Caco-2 (cell line): ENCODE results near the gene CFAP43. TPM values are rescaled to one million over a fixed set of nuclear protein-coding genes. Genes with fewer than 3 reads are reported as not detected.

Experiments
- BruUV-seq: library from RNA; stranded (reverse); fragments of 400-500 nt; replicated peaks from 2 replicates; lab custom pipeline; 2021; lab: Mats Ljungman, UMichigan
- CTCF ChIA-PET: fragments of 300-600 bp; sonication (Branson Sonifier 250); formaldehyde crosslinking; loops from one replicate; lab custom pipeline; 2022; ENCODE audit warnings: antibody characterized with exemption; lab: Charles Lee
- POLR2A ChIA-PET: fragments of 300-600 bp; sonication (Branson Sonifier 250); formaldehyde crosslinking; loops from one replicate; lab custom pipeline; 2022; ENCODE audit warnings: antibody characterized with exemption; lab: Charles Lee
- DNase-seq, 2 experiments: peaks; one replicate each; pipeline versions ENCODE4 v3.0.0 to v3.0.0-alpha.2; 2020 to 2022
- H3K27me3 ChIP-seq: replicated peaks from 2 replicates; pipeline ENCODE4 v1.6.0; 2011; ENCODE audit warnings: low read length; ENCODE audit not compliant: control insufficient read depth, insufficient read depth
- H3K36me3 ChIP-seq: 2 replicates; pipeline ENCODE4 v1.5.1; 2011; ENCODE audit warnings: low read length; ENCODE audit not compliant: control insufficient read depth, insufficient read depth
- H3K4me1 ChIP-seq: fragments of 250-450 bp; sonication (Bioruptor Pico); 2 replicates; pipeline ENCODE4 v1.5.1; 2020; ENCODE audit warnings: mild to moderate bottlenecking
- H3K4me3 ChIP-seq: 2 replicates; pipeline ENCODE4 v1.5.1; 2011; ENCODE audit warnings: low read depth, mild to moderate bottlenecking, control low read depth, low read length
- H3K9me3 ChIP-seq: fragments of 250-450 bp; sonication (Bioruptor Pico); 2 replicates; pipeline ENCODE4 v1.5.1; 2020; ENCODE audit warnings: mild to moderate bottlenecking, moderate library complexity
- H3K27ac Mint-ChIP-seq: one replicate; pipeline ENCODE4 v1.8.0; 2022; ENCODE audit warnings: mixed read lengths; ENCODE audit not compliant: unreplicated experiment
- H3K27me3 Mint-ChIP-seq: one replicate; pipeline ENCODE4 v1.8.0; 2022; ENCODE audit warnings: mixed read lengths; ENCODE audit not compliant: insufficient read depth, unreplicated experiment
- H3K36me3 Mint-ChIP-seq: one replicate; pipeline ENCODE4 v1.8.0; 2022; ENCODE audit warnings: mild to moderate bottlenecking, mixed read lengths; ENCODE audit not compliant: insufficient read depth, unreplicated experiment
- H3K4me1 Mint-ChIP-seq: one replicate; pipeline ENCODE4 v1.8.0; 2022; ENCODE audit warnings: low read depth, mixed read lengths; ENCODE audit not compliant: unreplicated experiment
- H3K4me3 Mint-ChIP-seq: one replicate; pipeline ENCODE4 v1.8.0; 2022; ENCODE audit warnings: mild to moderate bottlenecking, moderate library complexity, mixed read lengths; ENCODE audit not compliant: unreplicated experiment
- H3K9me3 Mint-ChIP-seq: one replicate; pipeline ENCODE4 v1.8.0; 2022; ENCODE audit warnings: mixed read lengths; ENCODE audit not compliant: unreplicated experiment
- intact Hi-C: fragments of 100-400 bp; cut with micrococcal nuclease; formaldehyde crosslinking; loops from one replicate; pipeline ENCODE4 v1.10.0; 2022; ENCODE audit not compliant: unreplicated experiment
- total RNA-seq: library from RNA; stranded (reverse); gene quantifications from 2 replicates; pipeline ENCODE4 v1.2.3, GENCODE V29; 2022
- TF ChIP-seq, protein P1 (sequence below), 2 experiments: fragments of 200-600 bp in 1 of 2; IDR thresholded peaks; 1 replicate in 1 of 2; 2 replicates in 1 of 2; pipeline versions ENCODE4 v1.5.1 to v1.8.0; 2011 to 2022; ENCODE audit warnings: antibody characterized with exemption in 1 of 2, control low read depth in 1 of 2, inconsistent platforms in 1 of 2, low read depth in 1 of 2, low read length in 1 of 2, mild to moderate bottlenecking in 1 of 2, moderate library complexity in 1 of 2; ENCODE audit not compliant: insufficient read depth in 1 of 2, severe bottlenecking in 1 of 2, unreplicated experiment in 1 of 2

Gene CFAP43
- total RNA-seq, 1 experiment from 2014 or later, result 0.52 TPM

DNA sequence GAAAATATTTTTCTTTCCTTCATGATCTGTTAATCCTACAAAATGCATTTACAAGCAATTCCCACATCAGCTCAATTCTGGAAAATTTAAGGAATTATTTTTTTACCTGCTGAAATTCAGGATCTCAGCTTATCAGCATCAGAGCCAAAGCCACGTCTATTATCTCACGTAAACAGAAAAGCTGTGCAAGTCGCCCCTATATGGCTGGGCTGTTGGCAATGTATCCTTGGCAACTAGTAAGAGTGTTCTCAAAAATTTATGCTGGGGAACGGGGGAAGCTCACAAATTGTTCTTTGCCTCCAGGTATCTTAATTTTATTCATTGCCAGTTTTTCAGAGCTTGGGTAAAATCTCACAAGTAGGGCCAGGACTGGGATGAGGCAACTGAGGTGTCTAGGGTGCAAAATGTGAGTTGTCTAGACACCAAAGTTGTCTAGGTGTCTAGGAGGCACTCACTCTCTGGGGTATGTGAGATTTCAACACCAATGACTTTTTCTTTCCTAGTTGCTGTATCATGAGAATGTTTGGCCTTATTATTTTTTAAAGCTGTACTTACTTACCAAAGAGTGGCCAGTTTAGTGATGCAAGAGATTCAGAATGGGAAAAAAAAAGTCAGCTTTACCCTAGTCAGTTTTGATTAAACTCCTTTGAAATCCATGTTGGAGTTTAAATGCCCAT lies 41.9 kb upstream of the CFAP43 start:
- CTCF ChIA-PET, result interaction anchor here (1.1 kb wide), 1 partner anchor 31 kb away, joined by 3 read pairs; no protein-coding TSS in a partner anchor
- H3K27ac Mint-ChIP-seq, result no peak overlapping the region
- H3K4me3 Mint-ChIP-seq, result no peak overlapping the region
- Histone ChIP-seq H3K9me3 (no peaks in the 10 kb centered on the region), H3K36me3 (no peaks in the 10 kb centered on the region), H3K4me3 (no peak overlapping the region), H3K4me1 (no peaks in the 10 kb centered on the region), H3K27me3 (no peaks in the 10 kb centered on the region)
- H3K4me1 Mint-ChIP-seq, result no peaks in the 10 kb centered on the region
- intact Hi-C loops, result no loop called here
- POLR2A ChIA-PET, result no interaction called here
- no peaks in the 10 kb centered on the region for H3K9me3 Mint-ChIP-seq
- DNase-seq, result no peak
- TF ChIP-seq, protein P1, sequence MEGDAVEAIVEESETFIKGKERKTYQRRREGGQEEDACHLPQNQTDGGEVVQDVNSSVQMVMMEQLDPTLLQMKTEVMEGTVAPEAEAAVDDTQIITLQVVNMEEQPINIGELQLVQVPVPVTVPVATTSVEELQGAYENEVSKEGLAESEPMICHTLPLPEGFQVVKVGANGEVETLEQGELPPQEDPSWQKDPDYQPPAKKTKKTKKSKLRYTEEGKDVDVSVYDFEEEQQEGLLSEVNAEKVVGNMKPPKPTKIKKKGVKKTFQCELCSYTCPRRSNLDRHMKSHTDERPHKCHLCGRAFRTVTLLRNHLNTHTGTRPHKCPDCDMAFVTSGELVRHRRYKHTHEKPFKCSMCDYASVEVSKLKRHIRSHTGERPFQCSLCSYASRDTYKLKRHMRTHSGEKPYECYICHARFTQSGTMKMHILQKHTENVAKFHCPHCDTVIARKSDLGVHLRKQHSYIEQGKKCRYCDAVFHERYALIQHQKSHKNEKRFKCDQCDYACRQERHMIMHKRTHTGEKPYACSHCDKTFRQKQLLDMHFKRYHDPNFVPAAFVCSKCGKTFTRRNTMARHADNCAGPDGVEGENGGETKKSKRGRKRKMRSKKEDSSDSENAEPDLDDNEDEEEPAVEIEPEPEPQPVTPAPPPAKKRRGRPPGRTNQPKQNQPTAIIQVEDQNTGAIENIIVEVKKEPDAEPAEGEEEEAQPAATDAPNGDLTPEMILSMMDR (IDR thresholded peaks at IDR 0.05; ENCODE audit: insufficient read depth in 1 of 2, low read depth in 1 of 2, low read length in 1 of 2, severe bottlenecking in 1 of 2, unreplicated experiment in 1 of 2), result no peak
- peaks cover 3% of the 10 kb centered on the region for H3K36me3 Mint-ChIP-seq
- no peaks in the 10 kb centered on the region for H3K27me3 Mint-ChIP-seq
- BruUV-seq, result no TSS peak

DNA sequence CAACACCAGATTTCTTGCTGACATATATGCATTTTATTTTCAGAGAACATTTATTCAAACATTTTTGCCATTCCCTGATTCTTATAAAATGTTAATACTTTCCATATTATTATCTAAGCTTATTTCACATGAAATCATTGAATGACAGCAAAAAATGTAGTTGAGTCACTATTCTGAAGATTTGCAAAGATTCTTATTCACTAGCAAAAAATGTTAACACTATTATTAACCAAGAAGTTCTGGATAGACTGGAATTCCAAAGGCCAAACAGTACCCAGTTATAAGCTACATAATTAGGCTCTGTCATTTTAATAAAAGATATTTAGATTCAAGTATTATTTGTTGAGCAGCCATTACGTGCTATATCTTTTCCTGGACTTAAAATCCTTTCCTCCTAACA lies 41.1 kb upstream of the CFAP43 start:
- no peak overlapping the region for H3K27ac Mint-ChIP-seq
- H3K4me3 ChIP-seq, result no peak overlapping the region
- POLR2A ChIA-PET, result no interaction called here

More for the DNA sequence above, 41.1 kb upstream of the CFAP43 start:
- Histone ChIP-seq H3K36me3 (no peaks in the 10 kb centered on the region), H3K27me3 (no peaks in the 10 kb centered on the region), H3K4me1 (no peaks in the 10 kb centered on the region), H3K9me3 (no peaks in the 10 kb centered on the region)
- H3K4me1 Mint-ChIP-seq, result peaks cover under 1% of the 10 kb centered on the region
- BruUV-seq, result no TSS peak
- TF ChIP-seq, protein P1 (IDR thresholded peaks at IDR 0.05; ENCODE audit: insufficient read depth in 1 of 2, low read depth in 1 of 2, low read length in 1 of 2, severe bottlenecking in 1 of 2, unreplicated experiment in 1 of 2), result no peak
- CTCF ChIA-PET, result interaction anchor here (1.1 kb wide), 1 partner anchor 32 kb away, joined by 3 read pairs; no protein-coding TSS in a partner anchor
- H3K9me3 Mint-ChIP-seq, result no peaks in the 10 kb centered on the region
- intact Hi-C loops, result no loop called here
- no peak overlapping the region for H3K4me3 Mint-ChIP-seq
- peaks cover 10% of the 10 kb centered on the region for H3K36me3 Mint-ChIP-seq
- H3K27me3 Mint-ChIP-seq, result no peaks in the 10 kb centered on the region
- DNase-seq, result no peak
